HepG2 (cell line): ENCODE measurements around the gene GNAI2. TPM values are rescaled to one million over a fixed set of nuclear protein-coding genes. Genes with fewer than 3 reads are reported as not detected.
A peak's percentile ranks its signal among the peaks of the same experiment; 100 is the strongest.

Source experiments
- CREB1 ChIP-seq, 2 experiments: fragments of 450-650 bp in 1 of 2; IDR thresholded peaks; 2 replicates each; pipeline ENCODE4 v1.6.1; 2016 to 2017; ENCODE audit warnings: control low read depth in 1 of 2, mild to moderate bottlenecking in 1 of 2, missing compliant biosample characterization in 1 of 2, missing genetic modification characterization in 1 of 2
- GATA4 ChIP-seq: sonication (generic); IDR thresholded peaks from 2 replicates; pipeline ENCODE4 v1.6.1; 2016; ENCODE audit warnings: antibody characterized with exemption, low read depth, borderline replicate concordance
- GTF3A ChIP-seq: sonication (generic); formaldehyde crosslinking; conservative IDR thresholded peaks from 2 replicates; pipeline ENCODE4 v1.4.0; 2020; ENCODE audit warnings: mild to moderate bottlenecking, missing genetic modification reagents
- KLF15 ChIP-seq: sonication (generic); formaldehyde crosslinking; IDR thresholded peaks from 2 replicates; pipeline ENCODE4 v1.8.1; 2023; ENCODE audit warnings: borderline replicate concordance, mild to moderate bottlenecking, inconsistent platforms, missing genetic modification reagents, mixed read lengths
- MED1 ChIP-seq: sonication (generic); formaldehyde crosslinking; IDR thresholded peaks from 2 replicates; pipeline ENCODE4 v1.4.0; 2020; ENCODE audit warnings: missing genetic modification reagents
- NR2C2 ChIP-seq: sonication (generic); formaldehyde crosslinking; IDR thresholded peaks from 2 replicates; pipeline ENCODE4 v1.4.0; 2020; ENCODE audit warnings: missing genetic modification reagents, mild to moderate bottlenecking, moderate library complexity, borderline replicate concordance
- THAP9 ChIP-seq: sonication (generic); formaldehyde crosslinking; IDR thresholded peaks from 2 replicates; pipeline ENCODE4; 2020; ENCODE audit warnings: missing genetic modification reagents, mild to moderate bottlenecking, borderline replicate concordance
- ZBTB43 ChIP-seq: sonication (generic); formaldehyde crosslinking; conservative IDR thresholded peaks from 2 replicates; pipeline ENCODE4 v1.4.0; 2020; ENCODE audit warnings: missing genetic modification reagents
- ZFAT ChIP-seq: sonication (generic); formaldehyde crosslinking; conservative IDR thresholded peaks from 2 replicates; pipeline ENCODE4 v1.8.1; 2023; ENCODE audit warnings: missing genetic modification reagents, inconsistent platforms
- ZNF20 ChIP-seq: sonication (generic); formaldehyde crosslinking; IDR thresholded peaks from 2 replicates; pipeline ENCODE4 v1.4.0; 2020; ENCODE audit warnings: mild to moderate bottlenecking, moderate library complexity, missing genetic modification reagents
- ZNF318 ChIP-seq: sonication (generic); formaldehyde crosslinking; IDR thresholded peaks from 2 replicates; pipeline ENCODE4 v1.4.0; 2020; ENCODE audit warnings: mild to moderate bottlenecking, missing genetic modification reagents
- ZNF33B ChIP-seq: sonication (generic); formaldehyde crosslinking; IDR thresholded peaks from 2 replicates; pipeline ENCODE4 v1.5.1; 2020; ENCODE audit warnings: mild to moderate bottlenecking, missing genetic modification reagents
- ZNF558 ChIP-seq: sonication (generic); formaldehyde crosslinking; IDR thresholded peaks from 2 replicates; pipeline ENCODE4 v1.9.0; 2022; ENCODE audit warnings: mild to moderate bottlenecking, missing genetic modification reagents, borderline replicate concordance
- ZNF597 ChIP-seq: sonication (generic); formaldehyde crosslinking; IDR thresholded peaks from 2 replicates; pipeline ENCODE4 v1.5.0; 2020; ENCODE audit warnings: missing genetic modification reagents
- ZNF670 ChIP-seq: sonication (generic); formaldehyde crosslinking; IDR thresholded peaks from 2 replicates; pipeline ENCODE4 v1.8.0; 2022; ENCODE audit warnings: mild to moderate bottlenecking, missing genetic modification reagents, borderline replicate concordance
- ZNF672 ChIP-seq: sonication (generic); formaldehyde crosslinking; IDR thresholded peaks from 2 replicates; pipeline ENCODE4 v1.8.1; 2022; ENCODE audit warnings: missing genetic modification reagents
- polyA plus RNA-seq, 8 experiments: library from polyadenylated mRNA; depleted of rRNA in 3 of 8; stranded (reverse) in 7 of 8; unstranded in 1 of 8; fragments of >200 nt; fragmentation: Illumina TruSeq in 4 of 8; extraction: Trizol in 4 of 8; gene quantifications; 2 replicates each; pipeline versions ENCODE4 v1.2.1 to v1.2.3, GENCODE V29; 2011 to 2016; ENCODE audit warnings: low read depth in 4 of 8, missing spikeins in 1 of 8, mixed read lengths in 1 of 8; ENCODE audit not compliant: insufficient read depth in 1 of 8
- total RNA-seq, 5 experiments: library from RNA; depleted of rRNA; stranded (reverse); fragments of >200 nt; fragmentation: Illumina TruSeq; extraction: Trizol; gene quantifications; 2 replicates each; pipeline ENCODE4 v1.2.3, GENCODE V29; 2016; ENCODE audit warnings: low read depth in 1 of 5

GNAI2 gene
- total and polyA plus RNA-seq, 2 of the 13 experiments (the other 11 are each of a cell fraction or from before 2014, with no cell fraction given) = 51.1 to 66.2 TPM

- TF ChIP-seq ZNF318 (CRISPR knock-in tag) (no peak), ZFAT (CRISPR knock-in tag) (no peak), ZNF672 (no peak), ZNF558 (CRISPR knock-in tag) (no peak), THAP9 (CRISPR knock-in tag) (peak; percentile 52; the same call in 1 of the 2 replicates), ZBTB43 (CRISPR knock-in tag) (no peak), MED1 (CRISPR knock-in tag) (no peak; the same call in 1 of the 2 replicates), ZNF597 (CRISPR knock-in tag) (no peak), ZNF20 (CRISPR knock-in tag) (no peak), GATA4 (no peak), ZNF670 (CRISPR knock-in tag) (no peak), GTF3A (CRISPR knock-in tag) (no peak), CREB1 (IDR thresholded peaks at IDR 0.05) (no peak; the same call in 1 of the 2 replicates), CREB1 (CRISPR knock-in tag; IDR thresholded peaks at IDR 0.05) (no peak), KLF15 (CRISPR knock-in tag) (no peak), NR2C2 (CRISPR knock-in tag) (no peak), ZNF33B (CRISPR knock-in tag) (no peak)
Measured at GRCh38 chr3:50264964-50265485, 29.0 kb downstream of the GNAI2 start (continued).
